Renal cortex interstitium (tissue), 11 donors: ENCODE results near the gene FBXO48. TPM values are rescaled to one million over a fixed set of nuclear protein-coding genes. Genes with fewer than 3 reads are reported as not detected.
A peak's percentile ranks its signal among the peaks of the same experiment; 100 is the strongest.
"Not testable (repeated sequence)": the region's sequence is repeated elsewhere in the genome, so short reads cannot be mapped to it uniquely, and the experiment has no call there.

Source experiments
- DNase-seq, 11 donors: peaks; one replicate each; pipeline ENCODE4 v3.0.0-alpha.2; 2013; ENCODE audit warnings: low read depth in 9 of 11, low spot score in 4 of 11; ENCODE audit errors: extremely low read depth in 1 of 11
- polyA plus RNA-seq, 3 donors: library from polyadenylated mRNA; unstranded; fragments of 120-200 nt; gene quantifications; one replicate each; pipeline ENCODE4 v1.2.1, GENCODE V29; 2013; ENCODE audit not compliant: insufficient read length in 3 of 3

Gene FBXO48
- polyA plus RNA-seq, 3 donors, result 1.6 to 2.1 (median 1.6) TPM

GRCh38 chr2:68447118-68447517 is 20.0 kb downstream of the FBXO48 start:
- no peak for DNase-seq

DNA sequence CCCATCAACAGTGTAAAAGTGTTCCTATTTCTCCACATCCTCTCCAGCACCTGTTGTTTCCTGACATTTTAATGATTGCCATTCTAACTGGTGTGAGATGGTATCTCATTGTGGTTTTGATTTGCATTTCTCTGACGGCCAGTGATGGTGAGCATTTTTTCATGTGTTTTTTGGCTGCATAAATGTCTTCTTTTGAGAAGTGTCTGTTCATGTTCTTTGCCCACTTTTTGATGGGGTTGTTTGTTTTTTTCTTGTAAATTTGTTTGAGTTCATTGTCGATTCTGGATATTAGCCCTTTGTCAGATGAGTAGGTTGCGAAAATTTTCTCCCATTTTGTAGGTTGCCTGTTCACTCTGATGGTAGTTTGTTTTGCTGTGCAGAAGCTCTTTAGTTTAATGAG is 20.7 kb downstream of the FBXO48 start:
- DNase-seq, result not testable (repeated sequence)

- no peak for DNase-seq
These were observed 25.1 kb downstream of the FBXO48 start for GRCh38 chr2:68441994-68442322.

- peak; percentile 67 to 84 (median 74) for DNase-seq
These were observed 25.7 kb downstream of the FBXO48 start for GRCh38 chr2:68441179-68441993.

- no peak for DNase-seq
These were observed 28.4 kb downstream of the FBXO48 start for GRCh38 chr2:68438455-68439303.

DNA sequence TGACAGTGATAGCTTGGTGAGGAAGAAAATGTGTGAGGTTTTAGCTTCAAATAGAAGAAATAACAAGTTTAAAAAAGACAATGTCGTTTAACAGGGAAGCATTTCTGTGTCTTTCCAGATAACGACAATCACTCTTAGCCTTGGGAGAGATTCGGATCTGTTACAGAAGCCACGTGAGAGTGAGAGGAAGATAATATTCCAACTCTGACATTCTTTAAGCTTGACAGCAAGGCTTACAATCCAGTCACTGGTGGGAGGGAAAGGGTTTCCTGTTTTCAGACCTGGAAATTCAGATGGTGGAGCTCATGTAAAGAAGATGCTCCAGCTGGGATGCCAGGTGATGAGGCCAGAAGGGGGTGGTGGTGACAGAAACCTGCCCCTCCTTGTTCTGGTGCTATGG is 30.8 kb downstream of the FBXO48 start:
- no peak for DNase-seq

- DNase-seq, result no peak
These were observed 31.5 kb downstream of the FBXO48 start for GRCh38 chr2:68435615-68436014.

GRCh38 chr2:68434981-68435380 is 32.1 kb downstream of the FBXO48 start:
- DNase-seq, result no peak

DNA sequence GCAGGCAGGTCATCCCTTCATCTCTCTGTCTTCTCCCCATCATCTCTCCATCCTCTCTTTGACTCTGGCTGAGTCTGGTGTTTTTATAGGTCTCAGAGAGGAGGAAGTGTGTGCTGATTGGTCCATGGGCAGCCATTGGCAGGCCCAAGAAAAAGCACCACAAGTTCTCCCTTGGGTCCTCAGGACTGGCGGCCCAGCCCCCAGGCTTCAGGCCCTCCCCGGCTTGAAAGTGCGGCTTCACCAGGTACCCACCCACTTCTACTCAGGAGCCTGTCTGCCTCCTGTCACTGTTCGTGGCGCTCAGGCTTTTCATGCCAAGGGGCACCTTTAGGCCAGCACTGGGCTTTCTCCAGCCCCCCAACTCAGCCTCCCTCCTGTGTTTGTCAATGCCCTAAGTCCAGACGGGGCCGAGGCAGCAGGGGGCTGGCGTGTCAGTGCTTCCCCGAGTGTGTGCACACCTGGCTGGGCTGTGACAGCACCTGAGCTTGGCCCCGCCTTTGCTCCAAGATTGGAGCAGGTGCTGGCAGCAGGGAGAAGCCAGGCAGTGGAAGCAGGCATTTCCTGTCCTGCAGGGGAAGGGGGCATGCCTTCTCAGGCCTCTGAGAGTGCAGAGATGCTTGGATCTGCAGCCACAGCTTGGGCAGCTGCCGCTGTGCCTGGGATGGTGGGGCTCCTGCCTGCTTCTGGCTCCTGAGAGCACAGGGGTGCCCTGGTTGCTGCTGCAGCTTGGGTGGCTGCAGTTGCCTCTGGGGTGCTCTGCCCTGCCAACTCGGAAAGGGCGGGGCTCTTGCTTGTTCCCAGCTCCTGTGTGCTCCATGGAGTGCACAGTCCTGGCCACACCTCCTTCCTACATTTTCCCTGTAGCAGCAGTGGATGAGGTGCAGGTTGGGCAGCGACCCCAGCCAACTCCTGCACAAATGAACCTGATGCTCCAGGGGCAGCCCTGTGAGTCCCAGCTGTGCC is 34.1 kb downstream of the FBXO48 start:
- no peak for DNase-seq

DNA sequence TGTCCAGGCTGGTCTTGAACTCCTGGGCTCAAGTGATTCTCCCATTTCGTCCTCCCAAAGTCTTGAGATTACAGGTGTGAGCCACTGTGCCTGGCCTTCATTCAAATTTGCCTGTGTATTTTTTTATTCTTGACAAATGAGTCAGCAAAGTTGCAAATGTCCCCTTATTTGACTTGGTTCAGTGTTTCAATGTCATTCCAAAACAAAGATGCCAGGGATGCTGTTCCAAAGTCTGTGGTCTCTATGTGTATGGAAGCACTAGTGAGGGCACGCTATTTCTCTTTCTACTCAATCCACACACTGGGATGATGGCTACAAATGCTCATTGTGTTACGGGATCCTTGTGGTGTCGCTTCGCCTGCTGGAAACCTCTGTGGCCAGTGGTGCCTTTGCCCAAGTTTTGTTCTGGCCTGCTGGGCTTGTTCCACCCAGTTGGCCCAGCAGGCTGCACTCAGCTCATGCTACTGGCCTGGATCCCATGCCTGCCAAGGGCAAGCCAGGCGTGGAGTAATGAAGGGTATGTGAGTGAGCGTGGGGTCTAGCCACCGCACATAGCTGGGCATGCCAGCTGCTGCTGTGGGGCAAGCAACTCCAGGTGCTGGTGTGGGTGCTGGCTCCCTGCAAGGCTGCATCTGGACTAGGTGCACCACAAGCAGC is 35.6 kb downstream of the FBXO48 start:
- DNase-seq, result no peak

- DNase-seq, result no peak
These were observed 37.7 kb downstream of the FBXO48 start for GRCh38 chr2:68429311-68429826.

- no peak for DNase-seq
These were observed 38.3 kb downstream of the FBXO48 start for GRCh38 chr2:68428746-68429145.

GRCh38 chr2:68428126-68428525 is 39.0 kb downstream of the FBXO48 start:
- DNase-seq, result no peak

GRCh38 chr2:68426848-68427579 is 40.1 kb downstream of the FBXO48 start:
- DNase-seq, result no peak

DNA sequence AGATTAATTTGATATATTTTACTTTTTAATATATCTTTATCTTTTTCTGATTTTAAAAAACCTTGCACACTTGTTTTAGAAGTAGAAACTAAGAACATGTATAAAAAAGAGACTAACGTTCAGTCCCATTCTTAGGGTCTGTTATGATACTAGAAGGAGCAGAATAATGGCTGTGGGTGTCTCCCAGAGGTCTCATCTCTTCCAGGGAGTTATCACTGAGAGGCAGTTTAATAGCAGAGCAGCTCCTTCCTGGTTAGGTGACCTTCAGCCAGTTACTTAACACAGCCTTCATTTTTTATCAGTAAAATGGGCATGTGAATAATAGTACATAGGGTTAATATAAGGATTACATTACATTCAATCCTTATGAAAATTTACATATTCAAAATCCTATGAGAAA is 40.6 kb downstream of the FBXO48 start:
- DNase-seq, result no peak

GRCh38 chr2:68425503-68425902 is 41.6 kb downstream of the FBXO48 start:
- no peak for DNase-seq

GRCh38 chr2:68423966-68424650 is 43.0 kb downstream of the FBXO48 start:
- DNase-seq, result no peak
